ENCODE measurements around the gene COL6A1.
"Not testable (repeated sequence)": the region's sequence is repeated elsewhere in the genome, so short reads cannot be mapped to it uniquely, and the experiment has no call there.

COL6A1 gene

GRCh38 chr21:45965084-45965809, 16.3 kb upstream of the COL6A1 start:
- DNase-seq (ENCODE audit: low read depth): no peak

GRCh38 chr21:45966791-45967394, 14.7 kb upstream of the COL6A1 start:
- DNase-seq (ENCODE audit: low read depth): no peak

GRCh38 chr21:45969921-45970673, 11.5 kb upstream of the COL6A1 start:
- DNase-seq (ENCODE audit: low read depth): no peak

- peak; percentile 47 for DNase-seq (ENCODE audit: low read depth)
Measured at GRCh38 chr21:45970674-45971615, 10.6 kb upstream of the COL6A1 start.

- DNase-seq (ENCODE audit: low read depth): no peak
Measured at GRCh38 chr21:45971616-45972352, 9.8 kb upstream of the COL6A1 start.

GRCh38 chr21:45972353-45972715, 9.2 kb upstream of the COL6A1 start:
- no peak for DNase-seq (ENCODE audit: low read depth)

GRCh38 chr21:45972716-45973474, 8.7 kb upstream of the COL6A1 start:
- DNase-seq (ENCODE audit: low read depth): no peak

- DNase-seq (ENCODE audit: low read depth): peak; percentile 76
Measured at GRCh38 chr21:45973475-45974072, 8.0 kb upstream of the COL6A1 start.

GRCh38 chr21:45974073-45975019, 7.2 kb upstream of the COL6A1 start:
- no peak for DNase-seq (ENCODE audit: low read depth)

GRCh38 chr21:45975020-45975666, 6.4 kb upstream of the COL6A1 start:
- DNase-seq (ENCODE audit: low read depth): no peak

- not testable (repeated sequence) for DNase-seq (ENCODE audit: low read depth)
Measured at GRCh38 chr21:45975667-45976409, 5.7 kb upstream of the COL6A1 start.

- no peak for DNase-seq (ENCODE audit: low read depth)
Measured at GRCh38 chr21:45976701-45977311, 4.8 kb upstream of the COL6A1 start.

- no peak for DNase-seq (ENCODE audit: low read depth)
Measured at GRCh38 chr21:45977396-45977795, 4.2 kb upstream of the COL6A1 start.

- DNase-seq (ENCODE audit: low read depth): no peak
Measured at GRCh38 chr21:45979141-45979631, 2.4 kb upstream of the COL6A1 start.

GRCh38 chr21:45979651-45980050, 1.9 kb upstream of the COL6A1 start:
- no peak for DNase-seq (ENCODE audit: low read depth)

GRCh38 chr21:45980271-45980670, 1.3 kb upstream of the COL6A1 start:
- no peak for DNase-seq (ENCODE audit: low read depth)

GRCh38 chr21:45980697-45981096, 873 bp upstream of the COL6A1 start:
- DNase-seq (ENCODE audit: low read depth): no peak

Data from activated gamma-delta T cell treated with anti-CD3 and anti-CD28 coated beads, Interleukin-2, amount 50 U/mL, for 16 hours (primary cell).